Vagina (tissue), 2 donors: ENCODE results near the gene GNL2. TPM values are rescaled to one million over a fixed set of nuclear protein-coding genes. Genes with fewer than 3 reads are reported as not detected.
A peak's percentile ranks its signal among the peaks of the same experiment; 100 is the strongest.

ENCODE experiments used
- DNase-seq, 2 donors: peaks; one replicate each; pipeline ENCODE4 v3.0.0-alpha.2; 2017; ENCODE audit errors: extremely low spot score in 2 of 2
- H3K27ac ChIP-seq: fragments of 200-600 bp; sonication (generic); one replicate; pipeline ENCODE4 v1.5.1; 2019
- H3K27me3 ChIP-seq: fragments of 200-600 bp; sonication (generic); one replicate; pipeline ENCODE4 v1.5.1; 2019
- H3K36me3 ChIP-seq, 2 donors: fragments of 200-600 bp; sonication (generic); one replicate each; pipeline ENCODE4 v1.5.1; 2017 to 2019
- H3K4me1 ChIP-seq: fragments of 200-600 bp; sonication (generic); one replicate; pipeline ENCODE4 v1.5.1; 2019
- H3K4me3 ChIP-seq, 2 donors: fragments of 200-600 bp; sonication (generic); 1 replicate in 1 of 2; 2 replicates in 1 of 2; pipeline ENCODE4 v1.5.1; 2016 to 2019
- H3K9me3 ChIP-seq: fragments of 200-600 bp; sonication (generic); one replicate; pipeline ENCODE4 v1.5.1; 2019
- POLR2A ChIP-seq, 2 donors: fragments of 450-650 bp; IDR thresholded peaks; one replicate each; pipeline ENCODE4 v1.6.1; 2017; ENCODE audit warnings: antibody characterized with exemption in 2 of 2, mild to moderate bottlenecking in 2 of 2, moderate library complexity in 2 of 2
- POLR2AphosphoS5 ChIP-seq, 2 donors: sonication (generic); formaldehyde crosslinking; IDR thresholded peaks; one replicate each; pipeline ENCODE4 v1.9.0; 2017; ENCODE audit warnings: antibody characterized with exemption in 2 of 2, mild to moderate bottlenecking in 2 of 2, low read depth in 1 of 2; ENCODE audit not compliant: insufficient read depth in 1 of 2
- intact Hi-C: fragments of 100-400 bp; cut with DNase I; formaldehyde crosslinking; loops from one replicate; pipeline ENCODE4 v1.15.1; 2023
- total RNA-seq: library from RNA; depleted of rRNA; stranded (reverse); fragments of >200 nt; gene quantifications from one replicate; pipeline ENCODE4 v1.2.3, GENCODE V29; 2016
- TF ChIP-seq, protein P1 (sequence below), 3 experiments: fragments of 450-650 bp in 2 of 3; fragments of 200-600 bp in 1 of 3; sonication (generic) in 1 of 3; IDR thresholded peaks; one replicate each; pipeline ENCODE4 v1.5.1; 2017 to 2019; ENCODE audit warnings: antibody characterized with exemption in 3 of 3, mild to moderate bottlenecking in 2 of 3, moderate library complexity in 2 of 3

Gene GNL2
- total RNA-seq, 1 donor from 2014 or later: 62.1 TPM

DNA sequence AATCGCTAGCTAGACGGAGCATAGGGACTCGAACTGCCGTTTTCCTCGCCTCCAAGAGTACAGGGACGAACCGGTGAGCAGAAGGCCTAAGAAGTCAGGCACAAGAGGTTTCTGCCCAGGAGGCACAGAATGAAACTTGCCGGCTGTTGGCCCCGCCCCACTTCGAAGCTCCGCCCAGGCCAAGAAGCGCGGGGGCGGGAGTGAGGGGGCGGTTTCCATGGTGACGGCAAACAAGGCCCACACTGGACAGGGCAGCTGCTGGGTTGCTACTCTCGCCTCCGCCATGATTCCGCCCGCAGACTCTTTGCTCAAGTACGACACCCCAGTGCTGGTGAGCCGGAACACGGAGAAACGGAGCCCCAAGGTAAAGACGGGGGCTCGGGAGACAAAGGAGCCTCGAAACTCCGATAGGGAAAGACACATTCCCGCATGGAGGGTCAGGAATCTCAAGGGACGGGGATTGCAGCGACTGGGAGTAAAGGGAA is 39.0 kb downstream of the GNL2 start, which contains the start of gene DNALI1:
Gene DNALI1 (plus strand): TSS at position 229 of the 485 bp plus-strand sequence. CDS start 55 bp downstream, at position 284.
- intact Hi-C loops: no loop called here
- no peaks in the 10 kb centered on the region for H3K9me3 ChIP-seq
- peaks cover 0 to 8% of the 10 kb centered on the region in 2 donors for H3K36me3 ChIP-seq
- peak within 1 kb of the TSS; percentile 24 to 33 for H3K4me3 ChIP-seq
- DNase-seq: no peak
- peaks cover 33% of the 10 kb centered on the region for H3K4me1 ChIP-seq
- no peak within 1 kb of the TSS for H3K27ac ChIP-seq
- no peaks in the 10 kb centered on the region for H3K27me3 ChIP-seq
- no peak for TF ChIP-seq POLR2A (IDR thresholded peaks at IDR 0.05)
- TF ChIP-seq POLR2AphosphoS5 (IDR thresholded peaks at IDR 0.05; ENCODE audit: insufficient read depth in 1 of 2, low read depth in 1 of 2): peak in 1 of 2 donors; percentile 39

DNA sequence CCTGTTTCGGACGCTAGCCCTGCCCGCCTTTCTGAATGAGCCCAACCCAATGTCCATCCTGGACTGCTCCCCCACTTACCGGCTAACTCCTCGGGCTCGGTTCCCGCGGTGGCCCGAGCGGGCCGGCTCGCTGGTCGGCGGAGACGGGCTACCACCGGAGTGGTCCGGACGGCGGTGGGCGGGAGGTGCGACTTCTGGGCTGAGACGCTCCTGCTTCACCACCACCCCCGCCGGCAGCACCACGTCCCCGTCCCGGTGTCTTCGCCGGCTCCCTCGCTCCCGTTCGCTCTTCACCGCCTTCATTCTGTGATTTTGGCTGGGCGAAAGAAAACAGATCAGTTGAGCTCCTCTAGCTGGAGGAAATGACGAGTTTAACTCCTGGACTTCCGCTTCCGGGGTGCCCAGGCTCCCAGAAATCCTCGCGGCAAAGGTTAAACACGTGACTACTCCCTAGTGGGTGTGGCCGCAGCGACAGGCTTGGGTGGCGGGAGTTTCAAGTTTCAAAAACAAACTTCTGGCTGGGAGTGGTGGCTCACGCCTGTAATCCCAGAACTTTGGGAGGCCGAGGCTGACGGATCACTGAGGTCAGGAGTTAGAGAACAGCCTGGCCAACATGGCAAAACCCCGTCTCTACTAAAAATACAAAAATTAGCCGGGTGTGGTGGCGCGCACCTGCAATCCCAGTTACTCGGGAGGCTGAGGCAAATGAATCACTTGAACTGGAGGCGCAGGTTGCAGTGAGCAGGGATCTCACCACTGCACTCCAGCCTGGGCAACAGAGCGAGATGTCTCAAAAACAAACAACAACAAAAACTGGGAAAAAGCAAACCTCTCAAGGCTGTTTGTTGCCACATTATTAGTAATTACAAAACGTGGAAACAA is 41.6 kb downstream of the GNL2 start, which contains the start of gene SNIP1:
Gene SNIP1 (minus strand): TSS at position 367 of the 882 bp plus-strand sequence. CDS start 64 bp downstream, at position 303.
- peak within 1 kb of the TSS; percentile 87 to 95 for H3K4me3 ChIP-seq
- no peaks in the 10 kb centered on the region for H3K9me3 ChIP-seq
- DNase-seq: peak in 1 of 2 donors; percentile 93
- H3K27me3 ChIP-seq: no peaks in the 10 kb centered on the region
- TF ChIP-seq, protein P1, sequence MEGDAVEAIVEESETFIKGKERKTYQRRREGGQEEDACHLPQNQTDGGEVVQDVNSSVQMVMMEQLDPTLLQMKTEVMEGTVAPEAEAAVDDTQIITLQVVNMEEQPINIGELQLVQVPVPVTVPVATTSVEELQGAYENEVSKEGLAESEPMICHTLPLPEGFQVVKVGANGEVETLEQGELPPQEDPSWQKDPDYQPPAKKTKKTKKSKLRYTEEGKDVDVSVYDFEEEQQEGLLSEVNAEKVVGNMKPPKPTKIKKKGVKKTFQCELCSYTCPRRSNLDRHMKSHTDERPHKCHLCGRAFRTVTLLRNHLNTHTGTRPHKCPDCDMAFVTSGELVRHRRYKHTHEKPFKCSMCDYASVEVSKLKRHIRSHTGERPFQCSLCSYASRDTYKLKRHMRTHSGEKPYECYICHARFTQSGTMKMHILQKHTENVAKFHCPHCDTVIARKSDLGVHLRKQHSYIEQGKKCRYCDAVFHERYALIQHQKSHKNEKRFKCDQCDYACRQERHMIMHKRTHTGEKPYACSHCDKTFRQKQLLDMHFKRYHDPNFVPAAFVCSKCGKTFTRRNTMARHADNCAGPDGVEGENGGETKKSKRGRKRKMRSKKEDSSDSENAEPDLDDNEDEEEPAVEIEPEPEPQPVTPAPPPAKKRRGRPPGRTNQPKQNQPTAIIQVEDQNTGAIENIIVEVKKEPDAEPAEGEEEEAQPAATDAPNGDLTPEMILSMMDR (IDR thresholded peaks at IDR 0.05): peak in 1 of 3 experiments; percentile 10
- TF ChIP-seq POLR2A (IDR thresholded peaks at IDR 0.05) (peak in 1 of 2 donors; percentile 53), POLR2AphosphoS5 (IDR thresholded peaks at IDR 0.05; ENCODE audit: insufficient read depth in 1 of 2, low read depth in 1 of 2) (peak; percentile 92 to 100)
- intact Hi-C loops: no loop called here
- H3K4me1 ChIP-seq: peaks cover 33% of the 10 kb centered on the region
- peak within 1 kb of the TSS; percentile 70 for H3K27ac ChIP-seq
- peaks cover 0 to 23% of the 10 kb centered on the region in 2 donors for H3K36me3 ChIP-seq

DNA sequence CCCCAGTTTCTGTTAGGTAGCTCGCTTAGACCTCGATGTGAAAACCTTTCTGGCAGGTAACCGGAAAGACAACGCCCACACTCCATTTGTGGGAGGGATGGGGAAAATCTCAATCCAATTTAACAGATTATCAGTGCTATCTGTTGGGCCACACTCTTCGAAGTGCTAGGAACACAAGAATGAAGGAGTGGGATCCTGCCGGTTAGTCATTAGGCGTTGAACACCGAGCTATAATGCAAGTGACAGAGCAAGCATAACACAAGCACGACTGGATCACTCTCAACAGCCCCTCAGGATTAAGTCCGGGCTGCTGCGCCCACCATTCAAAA is 42.2 kb downstream of the GNL2 start:
- intact Hi-C loops: no loop called here
- Histone ChIP-seq H3K9me3 (no peaks in the 10 kb centered on the region), H3K4me3 (peak overlapping the region; percentile 87 to 95), H3K36me3 (peaks cover 0 to 24% of the 10 kb centered on the region in 2 donors), H3K4me1 (peaks cover 33% of the 10 kb centered on the region), H3K27ac (peak overlapping the region; percentile 70), H3K27me3 (no peaks in the 10 kb centered on the region)
- TF ChIP-seq, protein P1 (IDR thresholded peaks at IDR 0.05): no peak
- no peak for TF ChIP-seq POLR2A (IDR thresholded peaks at IDR 0.05)
- no peak for TF ChIP-seq POLR2AphosphoS5 (IDR thresholded peaks at IDR 0.05; ENCODE audit: insufficient read depth in 1 of 2, low read depth in 1 of 2)
- DNase-seq: no peak

DNA sequence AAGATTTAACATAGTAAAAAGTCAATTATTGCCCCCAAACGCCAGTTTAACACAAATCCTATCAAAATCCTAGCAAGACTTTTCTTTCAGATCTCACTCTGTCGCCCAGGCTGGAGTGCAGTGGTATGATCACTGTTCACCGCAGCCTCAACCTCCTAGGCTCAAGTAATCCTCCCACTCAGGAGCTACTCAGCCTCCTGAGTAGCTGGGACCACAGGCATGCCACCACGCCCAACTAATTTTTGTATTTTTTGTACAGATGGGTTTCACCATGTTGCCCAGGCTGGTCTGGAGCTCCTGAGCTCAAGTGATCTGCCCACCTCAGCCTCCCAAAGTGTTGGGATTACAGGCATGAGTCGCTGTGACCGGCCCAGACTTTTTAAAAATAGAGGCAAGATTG is 46.4 kb downstream of the GNL2 start:
- no peak for DNase-seq
- H3K9me3 ChIP-seq: no peaks in the 10 kb centered on the region
- peaks cover 17% of the 10 kb centered on the region for H3K4me1 ChIP-seq
- intact Hi-C loops: no loop called here
- TF ChIP-seq POLR2AphosphoS5 (IDR thresholded peaks at IDR 0.05; ENCODE audit: insufficient read depth in 1 of 2, low read depth in 1 of 2) (no peak), POLR2A (IDR thresholded peaks at IDR 0.05) (no peak)
- TF ChIP-seq, protein P1 (IDR thresholded peaks at IDR 0.05): no peak
- no peak overlapping the region for H3K27ac ChIP-seq
- no peak overlapping the region for H3K4me3 ChIP-seq
- H3K36me3 ChIP-seq: peaks cover 0 to 59% of the 10 kb centered on the region in 2 donors
- no peaks in the 10 kb centered on the region for H3K27me3 ChIP-seq

DNA sequence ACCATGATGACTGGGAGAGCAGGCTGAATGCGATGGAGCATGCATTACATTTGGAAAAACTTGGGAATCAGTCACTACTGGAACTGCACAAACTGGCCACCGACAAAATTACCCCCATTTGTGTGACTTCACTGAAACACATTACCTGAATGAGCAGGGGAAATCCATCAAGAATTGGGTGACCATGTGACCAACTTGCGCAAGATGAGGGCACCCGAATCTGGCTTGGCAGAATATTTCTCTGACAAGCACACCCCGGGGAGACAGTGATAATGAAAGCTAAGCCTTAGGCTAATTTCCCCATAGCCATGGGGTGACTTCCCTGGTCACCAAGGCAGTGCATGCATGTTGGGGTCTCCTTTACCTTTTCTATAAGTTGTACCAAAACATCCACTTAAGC is 50.7 kb downstream of the GNL2 start:
- no peak overlapping the region for H3K27ac ChIP-seq
- intact Hi-C loops: no loop called here
- DNase-seq: no peak
- TF ChIP-seq POLR2A (IDR thresholded peaks at IDR 0.05) (no peak), POLR2AphosphoS5 (IDR thresholded peaks at IDR 0.05; ENCODE audit: insufficient read depth in 1 of 2, low read depth in 1 of 2) (no peak)
- TF ChIP-seq, protein P1 (IDR thresholded peaks at IDR 0.05): no peak
- peaks cover 0 to 55% of the 10 kb centered on the region in 2 donors for H3K36me3 ChIP-seq
- H3K27me3 ChIP-seq: no peaks in the 10 kb centered on the region
- H3K9me3 ChIP-seq: no peaks in the 10 kb centered on the region
- no peaks in the 10 kb centered on the region for H3K4me1 ChIP-seq
- no peak overlapping the region for H3K4me3 ChIP-seq
